GM21447 (cell line): ENCODE measurements around the gene PRKCE.
A peak's percentile ranks its signal among the peaks of the same experiment; 100 is the strongest.

Experiments used
- ATAC-seq: cut with Tn5 transposase; IDR thresholded peaks from one replicate; pipeline ENCODE4 v1.9.1; 2021; ENCODE audit not compliant: unreplicated experiment

The PRKCE gene

GRCh38 chr2:45631319-45631718 lies 20.2 kb upstream of the PRKCE start:
- ATAC-seq, result no peak

- no peak for ATAC-seq
Measured at GRCh38 chr2:45631955-45632354, 19.5 kb upstream of the PRKCE start.

GRCh38 chr2:45634223-45634622 lies 17.3 kb upstream of the PRKCE start:
- no peak for ATAC-seq

GRCh38 chr2:45636008-45636407 lies 15.5 kb upstream of the PRKCE start:
- no peak for ATAC-seq

GRCh38 chr2:45637440-45637839 lies 14.0 kb upstream of the PRKCE start:
- ATAC-seq, result peak; percentile 87

GRCh38 chr2:45640576-45640975 lies 10.9 kb upstream of the PRKCE start:
- no peak for ATAC-seq

- ATAC-seq, result no peak
Measured at GRCh38 chr2:45643095-45643494, 8.4 kb upstream of the PRKCE start.

GRCh38 chr2:45643543-45644542 lies 7.6 kb upstream of the PRKCE start:
- ATAC-seq, result peak; percentile 67

GRCh38 chr2:45646289-45646688 lies 5.2 kb upstream of the PRKCE start:
- ATAC-seq, result no peak

GRCh38 chr2:45647356-45647755 lies 4.1 kb upstream of the PRKCE start:
- no peak for ATAC-seq

GRCh38 chr2:45647986-45648520 lies 3.4 kb upstream of the PRKCE start:
- ATAC-seq, result no peak

GRCh38 chr2:45648636-45649035 lies 2.8 kb upstream of the PRKCE start:
- no peak for ATAC-seq

- ATAC-seq, result no peak
Measured at GRCh38 chr2:45649462-45649857, 2.0 kb upstream of the PRKCE start.

- peak; percentile 24 for ATAC-seq
Measured at GRCh38 chr2:45649858-45650811, 1.3 kb upstream of the PRKCE start.

GRCh38 chr2:45650851-45651414 lies 542 bp upstream of the PRKCE start:
- ATAC-seq, result peak; percentile 51

- ATAC-seq, result no peak
Measured at GRCh38 chr2:45652090-45653031, 886 bp downstream of the PRKCE start.

- ATAC-seq, result no peak
Measured at GRCh38 chr2:45653122-45653913, 1.8 kb downstream of the PRKCE start.

- ATAC-seq, result no peak
Measured at GRCh38 chr2:45654250-45654649, 2.8 kb downstream of the PRKCE start.

GRCh38 chr2:45661828-45662227 lies 10.4 kb downstream of the PRKCE start:
- ATAC-seq, result no peak
